ENCODE data around the gene CCDC78.

GRCh38 chr16:693766-694165, 32.5 kb downstream of the CCDC78 start:
- TF ChIP-seq CTCF (IDR thresholded peaks at IDR 0.05; ENCODE audit: insufficient read depth, low read length) (no peak), POLR2AphosphoS5 (IDR thresholded peaks at IDR 0.05; ENCODE audit: low read depth) (no peak; the same call in 1 of the 2 replicates)

Measured in HL-60 (cell line).